Neural progenitor cell (in vitro differentiated cells): Measurements from ENCODE around the gene RNU5D-1. TPM values are rescaled to one million over a fixed set of nuclear protein-coding genes. Genes with fewer than 3 reads are reported as not detected.

Experiments used
- DNase-seq: peaks from one replicate; pipeline ENCODE4 v3.0.0-alpha.2; 2016; ENCODE audit warnings: low spot score
- H2AFZ ChIP-seq: fragments of 200-600 bp; sonication (generic); replicated peaks from 2 replicates; pipeline ENCODE4 v1.6.1; 2016; ENCODE audit warnings: antibody characterized with exemption
- H3F3A ChIP-seq: fragments of 200-600 bp; sonication (generic); 2 replicates; pipeline ENCODE4 v1.6.1; 2016; ENCODE audit warnings: antibody characterized with exemption, low read depth
- H3K27ac ChIP-seq: fragments of 200-600 bp; sonication (generic); 2 replicates; pipeline ENCODE4 v1.5.1; 2016; ENCODE audit warnings: mild to moderate bottlenecking
- H3K27me3 ChIP-seq: fragments of 200-600 bp; sonication (generic); 2 replicates; pipeline ENCODE4 v1.6.1; 2016; ENCODE audit warnings: mild to moderate bottlenecking, moderate library complexity
- H3K36me3 ChIP-seq: fragments of 200-600 bp; sonication (generic); 2 replicates; pipeline ENCODE4 v1.5.1; 2016
- H3K4me1 ChIP-seq: fragments of 200-600 bp; sonication (generic); 2 replicates; pipeline ENCODE4 v1.6.1; 2016; ENCODE audit warnings: mixed run types
- H3K4me2 ChIP-seq: fragments of 200-600 bp; sonication (generic); 2 replicates; pipeline ENCODE4 v1.6.1; 2016
- H3K4me3 ChIP-seq: fragments of 200-600 bp; sonication (generic); 2 replicates; pipeline ENCODE4 v1.5.1; 2016
- H3K79me2 ChIP-seq: fragments of 200-600 bp; sonication (generic); 2 replicates; pipeline ENCODE4 v1.6.1; 2016; ENCODE audit warnings: low read depth
- H3K9ac ChIP-seq: fragments of 200-600 bp; sonication (generic); 2 replicates; pipeline ENCODE4 v1.6.1; 2016
- H3K9me3 ChIP-seq: fragments of 200-600 bp; sonication (generic); 2 replicates; pipeline ENCODE4 v1.5.1; 2016; ENCODE audit warnings: low read depth
- H4K20me1 ChIP-seq: fragments of 200-600 bp; sonication (generic); 2 replicates; pipeline ENCODE4 v1.6.1; 2016; ENCODE audit warnings: low read depth
- H3K27ac Mint-ChIP-seq: 3 replicates; pipeline ENCODE4 v1.8.0; 2021; ENCODE audit warnings: mixed read lengths
- H3K27me3 Mint-ChIP-seq: 2 replicates; pipeline ENCODE4 v1.8.0; 2022; ENCODE audit warnings: low read depth, mild to moderate bottlenecking, inconsistent platforms, moderate library complexity, mixed read lengths; ENCODE audit not compliant: insufficient read depth
- H3K36me3 Mint-ChIP-seq: 3 replicates; pipeline ENCODE4 v1.8.0; 2021; ENCODE audit warnings: mixed read lengths
- H3K4me1 Mint-ChIP-seq: 3 replicates; pipeline ENCODE4 v1.8.0; 2021; ENCODE audit warnings: mixed read lengths
- H3K4me3 Mint-ChIP-seq: 3 replicates; pipeline ENCODE4 v1.8.0; 2021; ENCODE audit warnings: mild to moderate bottlenecking, moderate library complexity, mixed read lengths
- H3K9me3 Mint-ChIP-seq: 3 replicates; pipeline ENCODE4 v1.8.0; 2020; ENCODE audit warnings: mixed read lengths
- CTCF ChIP-seq: fragments of 200-600 bp; sonication (generic); IDR thresholded peaks from 2 replicates; pipeline ENCODE4 v1.5.1; 2017; ENCODE audit warnings: antibody characterized with exemption, mild to moderate bottlenecking
- EZH2 ChIP-seq: fragments of 200-600 bp; sonication (generic); IDR thresholded peaks from 2 replicates; pipeline ENCODE4 v1.6.1; 2017; ENCODE audit warnings: antibody characterized with exemption, mild to moderate bottlenecking, moderate library complexity
- EZH2phosphoT487 ChIP-seq: fragments of 200-600 bp; sonication (generic); IDR thresholded peaks from 2 replicates; pipeline ENCODE4 v1.6.1; 2017; ENCODE audit warnings: antibody characterized with exemption
- total RNA-seq: library from RNA; depleted of rRNA; stranded (reverse); fragments of >200 nt; gene quantifications from 2 replicates; pipeline ENCODE4 v1.2.3, GENCODE V29; 2015; ENCODE audit warnings: low replicate concordance

The RNU5D-1 gene
- total RNA-seq, 1 donor from 2014 or later: not detected

GRCh38 chr1:44705938-44706337, 25.0 kb downstream of the RNU5D-1 start:
- no peak overlapping the region for H3K27ac Mint-ChIP-seq
- H4K20me1 ChIP-seq: no peaks in the 10 kb centered on the region
- H3K4me2 ChIP-seq: no peak overlapping the region
- peaks cover 4% of the 10 kb centered on the region for H3K36me3 Mint-ChIP-seq
- H3K4me3 ChIP-seq: no peak overlapping the region
- peaks cover 12% of the 10 kb centered on the region for H3K27me3 Mint-ChIP-seq
- H2AFZ ChIP-seq: no peak overlapping the region
- peaks cover 10% of the 10 kb centered on the region for H3K9me3 Mint-ChIP-seq
- H3K4me1 ChIP-seq: no peaks in the 10 kb centered on the region
- no peaks in the 10 kb centered on the region for H3K27me3 ChIP-seq
- H3K9ac ChIP-seq: no peak overlapping the region
- H3K4me3 Mint-ChIP-seq: no peak overlapping the region
- no peak overlapping the region for H3K27ac ChIP-seq
- DNase-seq: no peak
- H3K79me2 ChIP-seq: no peaks in the 10 kb centered on the region
- H3K4me1 Mint-ChIP-seq: peaks cover 2% of the 10 kb centered on the region
- no peaks in the 10 kb centered on the region for H3K9me3 ChIP-seq
- no peaks in the 10 kb centered on the region for H3K36me3 ChIP-seq
- TF ChIP-seq EZH2 (no peak), CTCF (no peak), EZH2phosphoT487 (no peak)
- no peaks in the 10 kb centered on the region for H3F3A ChIP-seq

GRCh38 chr1:44705470-44705869, 25.5 kb downstream of the RNU5D-1 start:
- Mint-ChIP-seq H3K4me3 (no peak overlapping the region), H3K27ac (no peak overlapping the region), H3K9me3 (peaks cover 8% of the 10 kb centered on the region), H3K4me1 (peaks cover 2% of the 10 kb centered on the region), H3K27me3 (peaks cover 12% of the 10 kb centered on the region), H3K36me3 (peaks cover 3% of the 10 kb centered on the region)
- Histone ChIP-seq H3K9me3 (no peaks in the 10 kb centered on the region), H4K20me1 (no peaks in the 10 kb centered on the region), H3K4me3 (no peak overlapping the region), H3K4me2 (no peak overlapping the region), H3K9ac (no peak overlapping the region), H3K27ac (no peak overlapping the region), H3K79me2 (no peaks in the 10 kb centered on the region), H3K4me1 (no peaks in the 10 kb centered on the region), H3F3A (no peaks in the 10 kb centered on the region), H3K36me3 (no peaks in the 10 kb centered on the region), H2AFZ (no peak overlapping the region), H3K27me3 (no peaks in the 10 kb centered on the region)
- DNase-seq: no peak
- TF ChIP-seq EZH2 (no peak), CTCF (no peak), EZH2phosphoT487 (no peak)

- no peak for DNase-seq
- Histone ChIP-seq H3K4me3 (no peak overlapping the region), H2AFZ (no peak overlapping the region), H3K9me3 (no peaks in the 10 kb centered on the region), H3K4me2 (no peak overlapping the region), H3K27ac (no peak overlapping the region), H3F3A (no peaks in the 10 kb centered on the region), H3K79me2 (no peaks in the 10 kb centered on the region), H3K4me1 (no peaks in the 10 kb centered on the region), H3K27me3 (no peaks in the 10 kb centered on the region), H3K36me3 (no peaks in the 10 kb centered on the region), H3K9ac (no peak overlapping the region), H4K20me1 (no peaks in the 10 kb centered on the region)
- TF ChIP-seq EZH2phosphoT487: no peak
- no peak for TF ChIP-seq CTCF
- TF ChIP-seq EZH2: no peak
- Mint-ChIP-seq H3K36me3 (peaks cover 3% of the 10 kb centered on the region), H3K27me3 (peaks cover 5% of the 10 kb centered on the region), H3K4me3 (no peak overlapping the region), H3K9me3 (no peaks in the 10 kb centered on the region), H3K4me1 (peaks cover 2% of the 10 kb centered on the region), H3K27ac (no peak overlapping the region)
These were observed 29.8 kb downstream of the RNU5D-1 start for GRCh38 chr1:44701141-44701573.
